Stomach (tissue), 9 donors: ENCODE data around the gene WBP2. TPM values are rescaled to one million over a fixed set of nuclear protein-coding genes. Genes with fewer than 3 reads are reported as not detected.

Experiments used
- DNase-seq, 2 donors: peaks; one replicate each; pipeline versions ENCODE4 v3.0.0 to v3.0.0-alpha.2; 2013 to 2019
- H3K27ac ChIP-seq, 5 donors: fragments of 200-600 bp in 4 of 5; sonication (generic) in 4 of 5; one replicate each; pipeline ENCODE4 v1.5.1; 2013 to 2019; ENCODE audit warnings: mild to moderate bottlenecking in 1 of 5, moderate library complexity in 1 of 5
- H3K27me3 ChIP-seq, 3 donors: fragments of 200-600 bp; sonication (generic); one replicate each; pipeline ENCODE4 v1.5.1; 2017 to 2019; ENCODE audit warnings: mixed run types in 1 of 3
- H3K36me3 ChIP-seq, 4 donors: fragments of 200-600 bp; sonication (generic); 1 replicate in 3 of 4; 2 replicates in 1 of 4; pipeline ENCODE4 v1.5.1; 2016 to 2019
- H3K4me1 ChIP-seq, 4 donors: fragments of 200-600 bp; sonication (generic); one replicate each; pipeline ENCODE4 v1.5.1; 2016 to 2019
- H3K4me3 ChIP-seq, 4 donors: fragments of 200-600 bp; sonication (generic) in 3 of 4; one replicate each; pipeline ENCODE4 v1.5.1; 2016 to 2019; ENCODE audit warnings: mild to moderate bottlenecking in 1 of 4
- H3K9me3 ChIP-seq, 4 donors: fragments of 200-600 bp; sonication (generic); one replicate each; pipeline ENCODE4 v1.5.1; 2016 to 2019
- EP300 ChIP-seq: sonication (generic); formaldehyde crosslinking; IDR thresholded peaks from one replicate; pipeline ENCODE4 v1.6.1; 2017; ENCODE audit warnings: antibody characterized with exemption
- POLR2A ChIP-seq, 4 donors: fragments of 450-650 bp; IDR thresholded peaks; one replicate each; pipeline ENCODE4 v1.6.1; 2016; ENCODE audit warnings: antibody characterized with exemption in 4 of 4, control low read depth in 2 of 4, mild to moderate bottlenecking in 1 of 4, moderate library complexity in 1 of 4
- POLR2AphosphoS5 ChIP-seq, 3 donors: sonication (generic); formaldehyde crosslinking; IDR thresholded peaks; one replicate each; pipeline ENCODE4 v1.6.1; 2016; ENCODE audit warnings: antibody characterized with exemption in 3 of 3
- WGBS, 5 donors: extraction: QIAGEN DNeasy Blood & Tissue Kit in 3 of 5; methylation state at CpG; one replicate each; pipeline versions ENCODE4 v1.1.5 to v1.1.7; 2013 to 2018; 5-methylcytosine and 5-hydroxymethylcytosine counted together
- intact Hi-C: fragments of 100-400 bp; cut with DNase I; formaldehyde crosslinking; loops from one replicate; pipeline ENCODE4 v1.15.1; 2023; ENCODE audit warnings: low total_unique reads
- polyA plus RNA-seq, 3 donors: library from polyadenylated mRNA; stranded (reverse); fragments of 200-250 nt; gene quantifications; one replicate each; pipeline ENCODE4 v1.2.3, GENCODE V29; 2013
- total RNA-seq, 5 donors: library from RNA; depleted of rRNA; stranded (reverse); fragments of >200 nt; gene quantifications; one replicate each; pipeline versions ENCODE4 v1.1.0 to v1.2.3, GENCODE V29; 2014 to 2016
- TF ChIP-seq, protein P1 (sequence below), 7 experiments: fragments of 450-650 bp in 4 of 7; fragments of 200-600 bp in 3 of 7; sonication (generic) in 3 of 7; IDR thresholded peaks; one replicate each; pipeline ENCODE4 v1.5.1; 2016 to 2019; ENCODE audit warnings: antibody characterized with exemption in 7 of 7, control low read depth in 2 of 7, mild to moderate bottlenecking in 1 of 7
- donor health status: healthy with polysubstance abuse.
- donor health status: Bipolar disorder and iron deficiency.
- donor health status: healthy.

Gene WBP2
- total and polyA plus RNA-seq, 8 donors, result 28.6 to 122 (median 72.5) TPM

DNA sequence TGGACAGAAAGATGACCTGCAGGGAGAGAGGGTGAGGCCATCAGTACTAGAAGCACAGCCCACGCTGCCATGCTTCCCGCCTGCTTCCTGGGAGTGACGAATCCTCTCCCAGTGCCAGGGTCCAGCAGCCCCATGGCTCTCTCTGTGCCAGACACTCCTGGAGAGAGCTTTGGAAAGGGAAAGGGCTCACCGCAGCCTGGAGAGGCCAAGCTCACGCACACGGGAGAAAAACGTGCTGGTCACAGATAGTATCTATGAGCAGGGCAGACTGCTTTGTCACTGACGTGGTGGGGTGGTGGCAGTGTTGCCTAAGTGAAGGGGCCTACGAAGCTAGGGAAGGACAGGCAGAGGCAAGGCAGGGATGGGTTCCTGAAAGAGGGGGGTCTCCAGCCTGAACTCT is 5.4 kb downstream of the WBP2 start:
- Histone ChIP-seq H3K36me3 (peaks cover 52 to 73% (median 70%) of the 10 kb centered on the region in 4 donors), H3K9me3 (no peaks in the 10 kb centered on the region), H3K27ac (peak overlapping the region in 4 of 5 donors; percentile 90 to 99 (median 95)), H3K4me1 (peaks cover 64 to 99% (median 88%) of the 10 kb centered on the region in 4 donors), H3K27me3 (no peaks in the 10 kb centered on the region), H3K4me3 (no peak overlapping the region)
- TF ChIP-seq, protein P1, sequence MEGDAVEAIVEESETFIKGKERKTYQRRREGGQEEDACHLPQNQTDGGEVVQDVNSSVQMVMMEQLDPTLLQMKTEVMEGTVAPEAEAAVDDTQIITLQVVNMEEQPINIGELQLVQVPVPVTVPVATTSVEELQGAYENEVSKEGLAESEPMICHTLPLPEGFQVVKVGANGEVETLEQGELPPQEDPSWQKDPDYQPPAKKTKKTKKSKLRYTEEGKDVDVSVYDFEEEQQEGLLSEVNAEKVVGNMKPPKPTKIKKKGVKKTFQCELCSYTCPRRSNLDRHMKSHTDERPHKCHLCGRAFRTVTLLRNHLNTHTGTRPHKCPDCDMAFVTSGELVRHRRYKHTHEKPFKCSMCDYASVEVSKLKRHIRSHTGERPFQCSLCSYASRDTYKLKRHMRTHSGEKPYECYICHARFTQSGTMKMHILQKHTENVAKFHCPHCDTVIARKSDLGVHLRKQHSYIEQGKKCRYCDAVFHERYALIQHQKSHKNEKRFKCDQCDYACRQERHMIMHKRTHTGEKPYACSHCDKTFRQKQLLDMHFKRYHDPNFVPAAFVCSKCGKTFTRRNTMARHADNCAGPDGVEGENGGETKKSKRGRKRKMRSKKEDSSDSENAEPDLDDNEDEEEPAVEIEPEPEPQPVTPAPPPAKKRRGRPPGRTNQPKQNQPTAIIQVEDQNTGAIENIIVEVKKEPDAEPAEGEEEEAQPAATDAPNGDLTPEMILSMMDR (IDR thresholded peaks at IDR 0.05), result no peak
- DNase-seq, result peak in 1 of 2 donors; percentile 9
- 78 to 87% (median 82%) methylated on average over 9 of the region's 9 CpGs for WGBS, 5 donors
- intact Hi-C loops, result no loop called here

DNA sequence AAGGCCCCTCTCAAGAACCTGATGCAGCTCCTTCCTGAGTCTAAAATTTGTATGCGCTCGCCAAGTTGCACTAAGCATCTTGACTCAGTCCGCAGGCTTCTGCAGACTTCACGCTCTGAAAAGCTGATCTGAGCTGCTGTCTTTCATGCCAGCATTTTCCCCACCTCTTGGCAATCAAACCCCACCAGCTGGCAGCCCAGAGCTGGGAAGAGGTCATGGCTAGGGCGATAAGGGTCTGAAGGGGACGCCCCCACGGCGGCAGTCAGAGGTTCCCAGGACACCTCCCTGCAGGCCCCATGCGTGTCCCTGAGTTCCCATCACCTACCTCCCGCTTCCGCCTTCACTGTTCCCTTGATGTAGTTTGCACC is 5.9 kb downstream of the WBP2 start:
- peaks cover 52 to 73% (median 70%) of the 10 kb centered on the region in 4 donors for H3K36me3 ChIP-seq
- peaks cover 63 to 100% (median 89%) of the 10 kb centered on the region in 4 donors for H3K4me1 ChIP-seq
- TF ChIP-seq EP300 (no peak), POLR2AphosphoS5 (IDR thresholded peaks at IDR 0.05) (no peak), POLR2A (IDR thresholded peaks at IDR 0.05) (no peak)
- TF ChIP-seq, protein P1 (IDR thresholded peaks at IDR 0.05), result no peak
- intact Hi-C loops, result no loop called here
- peak overlapping the region in 4 of 5 donors; percentile 90 to 99 (median 95) for H3K27ac ChIP-seq
- DNase-seq, result no peak
- no peak overlapping the region for H3K4me3 ChIP-seq
- 75 to 85% (median 80%) methylated on average over 11 of the region's 11 CpGs for WGBS, 5 donors
- H3K9me3 ChIP-seq, result no peaks in the 10 kb centered on the region
- no peaks in the 10 kb centered on the region for H3K27me3 ChIP-seq

DNA sequence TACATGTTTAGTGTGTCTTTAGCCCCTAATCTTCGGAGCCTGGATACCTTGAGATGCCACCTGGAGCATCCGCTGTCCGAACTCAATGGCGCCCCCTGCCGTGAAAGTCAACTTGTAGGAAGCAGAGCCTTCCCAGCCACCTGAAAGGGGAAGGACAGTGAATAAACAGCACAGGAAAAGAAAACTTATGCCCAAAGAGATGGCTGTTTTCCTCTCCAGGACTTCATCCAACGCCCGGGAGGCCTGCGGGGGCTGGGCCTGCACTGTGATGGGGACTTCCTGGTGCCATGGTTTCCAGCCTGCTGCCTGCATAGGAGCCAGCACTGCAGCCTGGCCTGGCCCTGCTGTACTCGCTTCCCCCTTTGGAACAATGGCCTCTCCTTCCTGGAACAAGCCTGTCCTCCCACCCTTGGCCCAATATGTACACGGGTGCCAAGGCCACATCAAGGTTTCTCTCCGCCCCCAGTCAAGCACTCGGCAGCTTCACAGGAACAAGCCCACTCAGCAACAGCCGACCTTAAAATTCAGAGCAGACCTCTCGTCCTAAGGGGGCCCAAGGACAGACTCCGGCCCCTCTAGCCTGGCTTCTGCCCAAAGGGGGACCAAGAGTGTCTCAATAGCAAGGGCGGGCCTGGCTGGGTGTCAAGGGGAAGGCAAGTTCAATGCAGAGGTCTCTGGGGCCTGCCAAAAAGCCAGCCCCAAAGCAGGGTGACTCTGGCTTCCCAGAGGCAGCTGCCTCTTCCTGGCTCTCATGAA is 6.4 kb downstream of the WBP2 start:
- H3K27ac ChIP-seq, result peak overlapping the region; percentile 17 to 99 (median 91)
- no peak overlapping the region for H3K4me3 ChIP-seq
- no peaks in the 10 kb centered on the region for H3K9me3 ChIP-seq
- no peaks in the 10 kb centered on the region for H3K27me3 ChIP-seq
- TF ChIP-seq POLR2AphosphoS5 (IDR thresholded peaks at IDR 0.05), result peak in 2 of 3 donors; percentile 37 to 63
- TF ChIP-seq POLR2A (IDR thresholded peaks at IDR 0.05), result no peak
- TF ChIP-seq, protein P1 (IDR thresholded peaks at IDR 0.05), result peak in 5 of 7 experiments; percentile 38 to 65 (median 55)
- TF ChIP-seq EP300, result no peak
- H3K36me3 ChIP-seq, result peaks cover 52 to 73% (median 70%) of the 10 kb centered on the region in 4 donors
- peak; percentile 86 to 88 for DNase-seq
- 23 to 36% (median 33%) methylated on average over 8 to 16 of the region's 16 CpGs for WGBS, 5 donors
- intact Hi-C loops, result no loop called here
- H3K4me1 ChIP-seq, result peaks cover 58 to 100% (median 89%) of the 10 kb centered on the region in 4 donors

DNA sequence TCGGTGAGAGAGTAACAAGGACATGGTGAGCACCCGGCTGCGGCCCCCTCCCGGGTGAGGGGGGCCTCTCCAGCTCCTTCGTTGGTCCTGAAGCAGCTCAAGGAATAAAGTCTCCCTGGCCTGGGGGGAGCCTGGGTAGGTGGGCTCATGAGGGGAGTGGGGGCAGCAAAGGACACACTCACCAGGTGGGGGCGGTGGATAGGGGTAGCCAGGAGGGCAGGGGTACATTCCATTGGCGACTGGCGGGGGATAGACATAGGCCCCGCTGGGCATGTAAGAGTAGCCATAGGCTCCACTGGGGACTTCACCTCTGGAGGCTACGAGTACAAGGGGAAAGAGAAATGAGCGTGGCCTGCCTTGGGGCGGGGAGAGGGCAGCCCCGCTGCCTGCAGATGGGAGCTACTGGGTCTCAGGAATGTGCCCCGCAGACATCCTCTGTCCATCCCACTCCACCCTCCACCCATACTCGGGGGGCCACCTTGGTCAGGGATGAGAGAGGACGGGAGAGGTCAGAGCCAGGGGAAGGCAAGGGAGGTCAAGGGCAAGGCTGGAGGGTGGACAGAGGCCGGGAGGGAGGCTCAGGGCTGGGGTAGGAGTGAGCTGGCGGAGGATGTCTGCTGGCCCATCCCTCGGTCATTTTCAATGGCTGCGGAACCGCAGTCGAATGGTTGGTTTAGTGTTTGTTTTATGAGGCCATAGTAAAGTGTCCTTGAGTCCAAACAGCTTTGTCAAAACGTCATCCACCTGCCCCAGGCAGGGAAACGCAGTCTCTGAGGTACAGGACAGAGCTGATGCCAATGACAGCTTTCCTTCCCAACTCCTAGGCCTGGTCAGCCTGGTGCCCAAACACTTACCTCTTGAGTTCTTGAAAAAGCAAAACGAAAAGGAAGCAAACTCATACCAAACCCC is 7.3 kb downstream of the WBP2 start:
- Histone ChIP-seq H3K27me3 (no peaks in the 10 kb centered on the region), H3K4me3 (no peak overlapping the region), H3K27ac (peak overlapping the region; percentile 77 to 99 (median 91)), H3K36me3 (peaks cover 52 to 73% (median 70%) of the 10 kb centered on the region in 4 donors), H3K4me1 (peaks cover 50 to 98% (median 81%) of the 10 kb centered on the region in 4 donors), H3K9me3 (no peaks in the 10 kb centered on the region)
- intact Hi-C loops, result no loop called here
- peak in 1 of 2 donors; percentile 8 for DNase-seq
- TF ChIP-seq POLR2AphosphoS5 (IDR thresholded peaks at IDR 0.05) (no peak), EP300 (no peak), POLR2A (IDR thresholded peaks at IDR 0.05) (no peak)
- TF ChIP-seq, protein P1 (IDR thresholded peaks at IDR 0.05), result no peak
- WGBS, 5 donors, result 81 to 86% (median 85%) methylated on average over 20 to 25 of the region's 25 CpGs
